Calu3 (cell line): ENCODE measurements around the gene MXRA8. TPM values are rescaled to one million over a fixed set of nuclear protein-coding genes. Genes with fewer than 3 reads are reported as not detected.

Experiments
- BruUV-seq: library from RNA; stranded (reverse); fragments of 400-500 nt; replicated peaks from 2 replicates; lab custom pipeline; 2021; lab: Mats Ljungman, UMichigan
- CTCF ChIA-PET: fragments of 300-600 bp; sonication (Branson Sonifier 250); formaldehyde crosslinking; loops from one replicate; lab custom pipeline; 2022; ENCODE audit warnings: antibody characterized with exemption; lab: Charles Lee
- DNase-seq: peaks from one replicate; pipeline ENCODE4 v3.0.0; 2022
- H3K27ac Mint-ChIP-seq: one replicate; pipeline ENCODE4 v1.8.0; 2022; ENCODE audit warnings: mixed read lengths; ENCODE audit not compliant: unreplicated experiment
- H3K27me3 Mint-ChIP-seq: one replicate; pipeline ENCODE4 v1.8.0; 2022; ENCODE audit warnings: mixed read lengths; ENCODE audit not compliant: unreplicated experiment
- H3K36me3 Mint-ChIP-seq: one replicate; pipeline ENCODE4 v1.8.0; 2022; ENCODE audit warnings: mild to moderate bottlenecking, moderate library complexity, mixed read lengths; ENCODE audit not compliant: insufficient read depth, unreplicated experiment
- H3K4me1 Mint-ChIP-seq: one replicate; pipeline ENCODE4 v1.8.0; 2022; ENCODE audit warnings: mild to moderate bottlenecking, low read depth, mixed read lengths; ENCODE audit not compliant: unreplicated experiment
- H3K4me3 Mint-ChIP-seq: one replicate; pipeline ENCODE4 v1.8.0; 2022; ENCODE audit warnings: mild to moderate bottlenecking, low read depth, moderate library complexity, mixed read lengths; ENCODE audit not compliant: unreplicated experiment
- H3K9me3 Mint-ChIP-seq: one replicate; pipeline ENCODE4 v1.8.0; 2022; ENCODE audit warnings: low read depth, mixed read lengths; ENCODE audit not compliant: unreplicated experiment
- CTCF ChIP-seq: fragments of 200-600 bp; IDR thresholded peaks from one replicate; pipeline ENCODE4 v1.8.0; 2022; ENCODE audit warnings: antibody characterized with exemption; ENCODE audit not compliant: unreplicated experiment
- intact Hi-C: fragments of 100-400 bp; cut with micrococcal nuclease; formaldehyde crosslinking; loops from one replicate; pipeline ENCODE4 v1.10.0; 2022; ENCODE audit not compliant: unreplicated experiment
- total RNA-seq: library from RNA; stranded (reverse); gene quantifications from 2 replicates; pipeline ENCODE4 v1.2.3, GENCODE V29; 2022

MXRA8 gene
- total RNA-seq, 1 experiment from 2014 or later, result not detected

DNA sequence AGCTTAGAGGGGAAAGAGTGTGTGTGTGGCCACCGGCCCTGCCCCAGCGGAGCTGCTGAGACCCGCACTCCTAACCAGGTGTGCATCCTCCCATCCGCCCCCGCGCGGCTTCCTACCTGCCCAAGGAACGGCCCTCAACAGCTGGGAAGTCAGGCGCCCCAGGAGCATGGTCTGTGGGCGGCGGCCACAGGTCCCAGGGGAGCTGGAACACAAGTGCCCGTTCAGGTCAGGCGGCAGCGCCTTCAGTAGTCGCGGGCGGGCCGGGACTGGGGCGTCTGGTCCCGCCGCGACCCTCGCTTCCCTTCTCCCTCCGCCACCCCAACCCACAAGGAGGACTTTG, 16.2 kb upstream of the MXRA8 start:
- no peaks in the 10 kb centered on the region for H3K4me1 Mint-ChIP-seq
- intact Hi-C loops, result no loop called here
- H3K9me3 Mint-ChIP-seq, result no peaks in the 10 kb centered on the region
- BruUV-seq, result no TSS peak
- H3K27ac Mint-ChIP-seq, result peak overlapping the region; percentile 96
- TF ChIP-seq CTCF, result no peak
- H3K4me3 Mint-ChIP-seq, result peak overlapping the region; percentile 75
- CTCF ChIA-PET, result interaction anchor here (1.2 kb wide), 1 partner anchor 130 kb away, joined by 7 read pairs; no protein-coding TSS in a partner anchor
- no peaks in the 10 kb centered on the region for H3K27me3 Mint-ChIP-seq
- peaks cover 24% of the 10 kb centered on the region for H3K36me3 Mint-ChIP-seq
- DNase-seq, result no peak

- H3K4me1 Mint-ChIP-seq, result no peaks in the 10 kb centered on the region
- H3K27ac Mint-ChIP-seq, result peak overlapping the region; percentile 96
- no peaks in the 10 kb centered on the region for H3K9me3 Mint-ChIP-seq
- H3K27me3 Mint-ChIP-seq, result no peaks in the 10 kb centered on the region
- intact Hi-C loops, result no loop called here
- no peak for TF ChIP-seq CTCF
- TSS peak; percentile 90 for BruUV-seq
- DNase-seq, result no peak
- CTCF ChIA-PET, result interaction anchor here (0.7 kb wide), 1 partner anchor 105 kb away, joined by 3 read pairs; no protein-coding TSS in a partner anchor
- peak overlapping the region; percentile 75 for H3K4me3 Mint-ChIP-seq
- peaks cover 24% of the 10 kb centered on the region for H3K36me3 Mint-ChIP-seq
Observed at GRCh38 chr1:1373815-1374588, 15.6 kb upstream of the MXRA8 start.

- Mint-ChIP-seq H3K9me3 (no peaks in the 10 kb centered on the region), H3K4me1 (no peaks in the 10 kb centered on the region), H3K4me3 (peak overlapping the region; percentile 75), H3K27me3 (no peaks in the 10 kb centered on the region), H3K27ac (no peak overlapping the region), H3K36me3 (peaks cover 24% of the 10 kb centered on the region)
- CTCF ChIA-PET, result interaction anchor here (0.6 kb wide), 1 partner anchor 50 kb away, joined by 3 read pairs; no protein-coding TSS in a partner anchor
- intact Hi-C loops, result no loop called here
- no TSS peak for BruUV-seq
- DNase-seq, result no peak
- TF ChIP-seq CTCF, result no peak
Observed at GRCh38 chr1:1373051-1373814, 14.9 kb upstream of the MXRA8 start.

- peak; percentile 89 for TF ChIP-seq CTCF
- Mint-ChIP-seq H3K9me3 (no peaks in the 10 kb centered on the region), H3K4me1 (no peaks in the 10 kb centered on the region), H3K27me3 (no peaks in the 10 kb centered on the region), H3K27ac (no peak overlapping the region), H3K4me3 (no peak overlapping the region), H3K36me3 (peaks cover 24% of the 10 kb centered on the region)
- intact Hi-C loops, result no loop called here
- CTCF ChIA-PET, result interaction anchor here (0.6 kb wide), 1 partner anchor 52 kb away, joined by 3 read pairs; no protein-coding TSS in a partner anchor
- peak; percentile 82 for DNase-seq
- no TSS peak for BruUV-seq
Observed at GRCh38 chr1:1371746-1372711, 13.7 kb upstream of the MXRA8 start.
